Endothelial cell of umbilical vein (primary cell): ENCODE measurements around the gene MYO7B.

Experiments
- EZH2 ChIP-seq: IDR thresholded peaks from 2 replicates; pipeline ENCODE4 v1.6.1; 2012; ENCODE audit warnings: borderline replicate concordance, low read depth, mild to moderate bottlenecking, moderate library complexity, low read length, inconsistent platforms; ENCODE audit not compliant: severe bottlenecking
- GATA2 ChIP-seq: IDR thresholded peaks from 2 replicates; pipeline ENCODE4 v1.7.0; 2011; ENCODE audit warnings: low read depth, mild to moderate bottlenecking, moderate library complexity, mixed read lengths, low read length; ENCODE audit not compliant: insufficient read length, insufficient read depth
- POLR2A ChIP-seq: IDR thresholded peaks from 2 replicates; pipeline ENCODE4 v1.6.1; 2012; ENCODE audit warnings: low read depth, mild to moderate bottlenecking, control low read depth, low read length
- POLR2AphosphoS5 ChIP-seq: IDR thresholded peaks from 2 replicates; pipeline ENCODE4 v1.6.1; 2012; ENCODE audit warnings: low read depth, mild to moderate bottlenecking, control low read depth, low read length, moderate library complexity; ENCODE audit not compliant: insufficient read depth
- TF ChIP-seq, protein P1 (sequence below), 2 donors: IDR thresholded peaks; 1 replicate in 1 of 2; 2 replicates in 1 of 2; pipeline ENCODE4 v1.5.1; 2011; ENCODE audit warnings: low read length in 2 of 2, mild to moderate bottlenecking in 2 of 2, moderate library complexity in 2 of 2, control low read depth in 1 of 2, inconsistent platforms in 1 of 2, low read depth in 1 of 2; ENCODE audit not compliant: insufficient read depth in 1 of 2; ENCODE audit errors: extremely low read depth in 1 of 2

DNA sequence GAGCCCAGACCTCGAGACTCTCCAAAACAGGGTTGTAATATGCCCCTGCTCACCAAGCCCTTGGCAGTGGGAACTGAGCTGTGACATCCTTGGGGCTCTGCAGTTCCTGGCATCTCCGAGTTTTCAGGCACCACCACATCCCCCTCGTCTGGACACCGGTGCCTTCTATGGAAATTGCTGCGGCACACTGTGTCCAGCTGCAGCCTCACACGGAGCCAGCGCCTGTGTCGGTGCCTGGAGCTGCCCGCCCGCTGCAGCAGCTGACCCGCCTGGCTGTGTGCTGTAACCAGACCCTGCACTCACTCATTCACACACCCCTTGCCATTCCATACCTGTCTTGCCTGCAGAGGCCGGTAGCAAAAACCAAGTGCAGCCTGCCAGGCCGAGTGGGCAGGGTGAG lies 21.0 kb upstream of the MYO7B start:
- TF ChIP-seq POLR2AphosphoS5 (no peak), POLR2A (no peak), EZH2 (no peak), GATA2 (no peak)
- TF ChIP-seq, protein P1, sequence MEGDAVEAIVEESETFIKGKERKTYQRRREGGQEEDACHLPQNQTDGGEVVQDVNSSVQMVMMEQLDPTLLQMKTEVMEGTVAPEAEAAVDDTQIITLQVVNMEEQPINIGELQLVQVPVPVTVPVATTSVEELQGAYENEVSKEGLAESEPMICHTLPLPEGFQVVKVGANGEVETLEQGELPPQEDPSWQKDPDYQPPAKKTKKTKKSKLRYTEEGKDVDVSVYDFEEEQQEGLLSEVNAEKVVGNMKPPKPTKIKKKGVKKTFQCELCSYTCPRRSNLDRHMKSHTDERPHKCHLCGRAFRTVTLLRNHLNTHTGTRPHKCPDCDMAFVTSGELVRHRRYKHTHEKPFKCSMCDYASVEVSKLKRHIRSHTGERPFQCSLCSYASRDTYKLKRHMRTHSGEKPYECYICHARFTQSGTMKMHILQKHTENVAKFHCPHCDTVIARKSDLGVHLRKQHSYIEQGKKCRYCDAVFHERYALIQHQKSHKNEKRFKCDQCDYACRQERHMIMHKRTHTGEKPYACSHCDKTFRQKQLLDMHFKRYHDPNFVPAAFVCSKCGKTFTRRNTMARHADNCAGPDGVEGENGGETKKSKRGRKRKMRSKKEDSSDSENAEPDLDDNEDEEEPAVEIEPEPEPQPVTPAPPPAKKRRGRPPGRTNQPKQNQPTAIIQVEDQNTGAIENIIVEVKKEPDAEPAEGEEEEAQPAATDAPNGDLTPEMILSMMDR (IDR thresholded peaks at IDR 0.05; ENCODE audit: extremely low read depth in 1 of 2, insufficient read depth in 1 of 2, low read depth in 1 of 2, low read length in 2 of 2) = no peak
